ENCODE measurements around the gene FBXO4.

The FBXO4 gene, protein sequence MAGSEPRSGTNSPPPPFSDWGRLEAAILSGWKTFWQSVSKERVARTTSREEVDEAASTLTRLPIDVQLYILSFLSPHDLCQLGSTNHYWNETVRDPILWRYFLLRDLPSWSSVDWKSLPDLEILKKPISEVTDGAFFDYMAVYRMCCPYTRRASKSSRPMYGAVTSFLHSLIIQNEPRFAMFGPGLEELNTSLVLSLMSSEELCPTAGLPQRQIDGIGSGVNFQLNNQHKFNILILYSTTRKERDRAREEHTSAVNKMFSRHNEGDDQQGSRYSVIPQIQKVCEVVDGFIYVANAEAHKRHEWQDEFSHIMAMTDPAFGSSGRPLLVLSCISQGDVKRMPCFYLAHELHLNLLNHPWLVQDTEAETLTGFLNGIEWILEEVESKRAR

DNA sequence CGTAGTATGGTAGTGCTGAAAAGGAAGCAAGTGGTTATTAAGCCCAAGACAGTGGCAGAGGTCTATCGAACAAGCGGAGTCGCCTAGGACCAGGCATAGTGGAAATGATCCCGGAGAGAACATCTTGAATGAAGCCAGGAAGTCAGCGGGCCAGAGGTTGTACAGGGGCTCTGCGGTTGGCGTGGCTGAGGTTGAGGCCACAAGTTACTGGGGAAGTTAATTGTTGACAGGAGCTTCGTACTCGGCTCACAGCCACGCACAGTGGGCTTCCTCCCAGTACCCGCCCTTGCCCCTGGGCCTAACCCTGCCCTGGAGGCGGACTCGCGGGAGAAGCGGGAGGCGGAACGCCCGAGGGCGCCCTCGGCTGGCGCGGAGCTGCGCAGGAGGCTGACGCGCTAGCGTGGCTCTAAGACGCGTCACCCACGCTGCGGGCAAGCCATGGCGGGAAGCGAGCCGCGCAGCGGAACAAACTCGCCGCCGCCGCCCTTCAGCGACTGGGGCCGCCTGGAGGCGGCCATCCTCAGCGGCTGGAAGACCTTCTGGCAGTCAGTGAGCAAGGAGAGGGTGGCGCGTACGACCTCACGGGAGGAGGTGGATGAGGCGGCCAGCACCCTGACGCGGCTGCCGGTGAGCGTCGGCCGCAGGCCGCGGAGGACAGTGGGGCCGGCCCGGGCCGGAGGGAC is at the start of gene FBXO4:
Gene FBXO4 (plus strand): TSS at position 410 of the 683 bp plus-strand sequence. CDS start 29 bp downstream, at position 439.
- H3K27me3 ChIP-seq (replicated peaks; ENCODE audit: insufficient read depth, low read length) = no peaks in the 10 kb centered on the region
- 0 out of 2 replicates have a peak, but pooled peaks cover 7% of the 10 kb centered on the region for H3F3A ChIP-seq (ENCODE audit: insufficient read depth, low read length)
- peak within 1 kb of the TSS; percentile 89 for H2AFZ ChIP-seq (ENCODE audit: low read length)
- TF ChIP-seq EZH2 (optimal IDR thresholded peaks at IDR 0.05; ENCODE audit: low read depth, low read length) (no peak), EZH2phosphoT487 (IDR thresholded peaks at IDR 0.05; ENCODE audit: low read length) (no peak)
- TF ChIP-seq, protein P1, sequence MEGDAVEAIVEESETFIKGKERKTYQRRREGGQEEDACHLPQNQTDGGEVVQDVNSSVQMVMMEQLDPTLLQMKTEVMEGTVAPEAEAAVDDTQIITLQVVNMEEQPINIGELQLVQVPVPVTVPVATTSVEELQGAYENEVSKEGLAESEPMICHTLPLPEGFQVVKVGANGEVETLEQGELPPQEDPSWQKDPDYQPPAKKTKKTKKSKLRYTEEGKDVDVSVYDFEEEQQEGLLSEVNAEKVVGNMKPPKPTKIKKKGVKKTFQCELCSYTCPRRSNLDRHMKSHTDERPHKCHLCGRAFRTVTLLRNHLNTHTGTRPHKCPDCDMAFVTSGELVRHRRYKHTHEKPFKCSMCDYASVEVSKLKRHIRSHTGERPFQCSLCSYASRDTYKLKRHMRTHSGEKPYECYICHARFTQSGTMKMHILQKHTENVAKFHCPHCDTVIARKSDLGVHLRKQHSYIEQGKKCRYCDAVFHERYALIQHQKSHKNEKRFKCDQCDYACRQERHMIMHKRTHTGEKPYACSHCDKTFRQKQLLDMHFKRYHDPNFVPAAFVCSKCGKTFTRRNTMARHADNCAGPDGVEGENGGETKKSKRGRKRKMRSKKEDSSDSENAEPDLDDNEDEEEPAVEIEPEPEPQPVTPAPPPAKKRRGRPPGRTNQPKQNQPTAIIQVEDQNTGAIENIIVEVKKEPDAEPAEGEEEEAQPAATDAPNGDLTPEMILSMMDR (IDR thresholded peaks at IDR 0.05; ENCODE audit: low read length) = peak; percentile 67
- DNase-seq = peak; percentile 81
- peak within 1 kb of the TSS; percentile 80 for H3K4me3 ChIP-seq (ENCODE audit: low read length)
- H3K79me2 ChIP-seq (ENCODE audit: low read length) = no peaks in the 10 kb centered on the region
- H3K4me1 ChIP-seq (ENCODE audit: low read length) = peaks cover 18% of the 10 kb centered on the region
- peak within 1 kb of the TSS; percentile 75 for H3K4me2 ChIP-seq (ENCODE audit: low read depth, low read length)
- no peaks in the 10 kb centered on the region for H3K9me3 ChIP-seq (replicated peaks; ENCODE audit: insufficient read depth, low read length)
- no peaks in the 10 kb centered on the region for H3K9me2 ChIP-seq (replicated peaks; ENCODE audit: insufficient read depth, low read length)
- peak within 1 kb of the TSS; percentile 92 for H3K9ac ChIP-seq (ENCODE audit: low read length)
- peaks cover 4% of the 10 kb centered on the region; the same call in 1 of the 2 replicates for H3K36me3 ChIP-seq (replicated peaks; ENCODE audit: insufficient read depth, low read length)
- H3K27ac ChIP-seq (ENCODE audit: low read length) = peak within 1 kb of the TSS; percentile 50; the same call in 1 of the 2 replicates
- H4K20me1 ChIP-seq (ENCODE audit: insufficient read depth, low read length) = no peaks in the 10 kb centered on the region

DNA sequence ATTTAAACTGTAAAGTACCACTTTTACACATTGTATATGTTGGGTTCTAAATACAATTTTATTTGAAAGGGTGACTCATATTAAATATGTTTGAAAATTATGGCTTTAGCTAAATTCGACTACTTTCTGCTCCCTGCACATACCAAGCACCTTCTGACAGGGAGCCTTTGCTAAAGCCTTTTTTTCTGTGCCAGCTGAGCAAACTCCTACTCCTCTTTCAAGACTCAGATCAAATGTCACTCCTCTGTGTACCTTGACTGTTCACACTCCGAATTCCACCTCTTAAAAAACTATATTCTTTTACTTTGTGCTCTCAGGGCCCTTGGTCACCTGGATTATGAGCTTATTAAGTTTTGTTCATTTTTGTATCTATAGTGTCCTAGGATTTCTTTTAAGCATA is 48.4 kb upstream of the FBXO4 start:
- Histone ChIP-seq H3K27me3 (replicated peaks; ENCODE audit: insufficient read depth, low read length) (no peaks in the 10 kb centered on the region), H3K9me3 (replicated peaks; ENCODE audit: insufficient read depth, low read length) (no peaks in the 10 kb centered on the region), H3K27ac (ENCODE audit: low read length) (no peak overlapping the region), H3F3A (ENCODE audit: insufficient read depth, low read length) (peaks cover 12% of the 10 kb centered on the region), H3K4me2 (ENCODE audit: low read depth, low read length) (no peak overlapping the region), H2AFZ (ENCODE audit: low read length) (no peak overlapping the region), H4K20me1 (ENCODE audit: insufficient read depth, low read length) (no peaks in the 10 kb centered on the region), H3K36me3 (replicated peaks; ENCODE audit: insufficient read depth, low read length) (no peaks in the 10 kb centered on the region), H3K4me3 (ENCODE audit: low read length) (no peak overlapping the region), H3K9me2 (replicated peaks; ENCODE audit: insufficient read depth, low read length) (no peaks in the 10 kb centered on the region), H3K4me1 (ENCODE audit: low read length) (peaks cover 17% of the 10 kb centered on the region), H3K9ac (ENCODE audit: low read length) (no peak overlapping the region), H3K79me2 (ENCODE audit: low read length) (no peaks in the 10 kb centered on the region)
- no peak for DNase-seq
- TF ChIP-seq, protein P1 (IDR thresholded peaks at IDR 0.05; ENCODE audit: low read length) = no peak
- no peak for TF ChIP-seq EZH2phosphoT487 (IDR thresholded peaks at IDR 0.05; ENCODE audit: low read length)
- no peak for TF ChIP-seq EZH2 (optimal IDR thresholded peaks at IDR 0.05; ENCODE audit: low read depth, low read length)

DNA sequence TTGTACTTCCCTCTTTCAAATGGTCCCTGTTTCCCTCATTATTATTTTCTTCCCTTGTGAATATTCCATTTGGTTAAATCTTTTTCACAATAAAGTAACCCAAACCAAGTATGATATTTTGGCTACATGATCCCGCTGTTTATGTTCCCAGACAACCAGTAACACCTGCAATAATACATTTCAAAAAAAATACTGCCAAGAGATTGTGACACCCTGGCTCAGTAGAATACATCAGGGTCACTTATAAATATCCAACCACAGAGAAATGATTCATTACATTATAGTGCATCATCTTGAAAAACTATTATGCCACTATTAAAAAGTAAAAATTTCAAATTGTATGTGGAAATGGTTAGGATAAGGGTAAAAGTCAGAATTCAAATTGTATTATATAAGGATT is 47.7 kb upstream of the FBXO4 start:
- Histone ChIP-seq H3K4me1 (ENCODE audit: low read length) (peaks cover 17% of the 10 kb centered on the region), H3F3A (ENCODE audit: insufficient read depth, low read length) (peaks cover 12% of the 10 kb centered on the region), H3K79me2 (ENCODE audit: low read length) (no peaks in the 10 kb centered on the region), H3K9me2 (replicated peaks; ENCODE audit: insufficient read depth, low read length) (no peaks in the 10 kb centered on the region), H3K27ac (ENCODE audit: low read length) (no peak overlapping the region), H3K4me2 (ENCODE audit: low read depth, low read length) (no peak overlapping the region), H2AFZ (ENCODE audit: low read length) (no peak overlapping the region), H3K9ac (ENCODE audit: low read length) (no peak overlapping the region), H3K9me3 (replicated peaks; ENCODE audit: insufficient read depth, low read length) (no peaks in the 10 kb centered on the region), H4K20me1 (ENCODE audit: insufficient read depth, low read length) (no peaks in the 10 kb centered on the region), H3K4me3 (ENCODE audit: low read length) (no peak overlapping the region), H3K27me3 (replicated peaks; ENCODE audit: insufficient read depth, low read length) (no peaks in the 10 kb centered on the region), H3K36me3 (replicated peaks; ENCODE audit: insufficient read depth, low read length) (no peaks in the 10 kb centered on the region)
- no peak for DNase-seq
- TF ChIP-seq, protein P1 (IDR thresholded peaks at IDR 0.05; ENCODE audit: low read length) = no peak
- TF ChIP-seq EZH2phosphoT487 (IDR thresholded peaks at IDR 0.05; ENCODE audit: low read length) = no peak
- TF ChIP-seq EZH2 (optimal IDR thresholded peaks at IDR 0.05; ENCODE audit: low read depth, low read length) = no peak
